HUES6 (cell line): ENCODE data around the gene NRP1.

Experiments
- H3K27ac ChIP-seq: 2 replicates; pipeline ENCODE4 v1.7.0; 2013; ENCODE audit warnings: low read depth, mild to moderate bottlenecking, low read length, inconsistent platforms
- H3K27me3 ChIP-seq: 2 replicates; pipeline ENCODE4 v1.6.1; 2013; ENCODE audit warnings: low read length; ENCODE audit not compliant: control insufficient read depth, insufficient read depth
- H3K36me3 ChIP-seq: 2 replicates; pipeline ENCODE4 v1.6.1; 2013; ENCODE audit warnings: low read length; ENCODE audit not compliant: control insufficient read depth, insufficient read depth
- H3K4me1 ChIP-seq: 2 replicates; pipeline ENCODE4 v1.6.1; 2013; ENCODE audit warnings: low read length; ENCODE audit not compliant: control insufficient read depth, insufficient read depth
- H3K4me3 ChIP-seq: 2 replicates; pipeline ENCODE4 v1.5.1; 2013; ENCODE audit warnings: low read depth, low read length
- H3K9ac ChIP-seq: one replicate; pipeline ENCODE4 v1.6.1; 2013; ENCODE audit warnings: mild to moderate bottlenecking, low read length
- H3K9me3 ChIP-seq: 2 replicates; pipeline ENCODE4 v1.6.1; 2013; ENCODE audit warnings: low read depth, low read length; ENCODE audit not compliant: control insufficient read depth, insufficient read depth

NRP1 gene

GRCh38 chr10:33212061-33212748, 122.3 kb downstream of the NRP1 start:
- Histone ChIP-seq H3K36me3 (no peaks in the 10 kb centered on the region; the same call in 1 of the 2 replicates), H3K4me1 (0 out of 2 replicates have a peak, but pooled peaks cover 5% of the 10 kb centered on the region), H3K4me3 (no peak overlapping the region), H3K9me3 (no peaks in the 10 kb centered on the region), H3K27me3 (no peaks in the 10 kb centered on the region), H3K9ac (no peak overlapping the region), H3K27ac (no peak overlapping the region)

- Histone ChIP-seq H3K27ac (no peak overlapping the region), H3K27me3 (no peaks in the 10 kb centered on the region), H3K36me3 (no peaks in the 10 kb centered on the region; the same call in 1 of the 2 replicates), H3K9ac (no peak overlapping the region), H3K9me3 (no peaks in the 10 kb centered on the region), H3K4me3 (no peak overlapping the region), H3K4me1 (0 out of 2 replicates have a peak, but pooled peaks cover 5% of the 10 kb centered on the region)
Observed at GRCh38 chr10:33211106-33211878, 123.2 kb downstream of the NRP1 start.

- Histone ChIP-seq H3K36me3 (no peaks in the 10 kb centered on the region; the same call in 1 of the 2 replicates), H3K9me3 (no peaks in the 10 kb centered on the region), H3K27ac (no peak overlapping the region), H3K27me3 (no peaks in the 10 kb centered on the region), H3K9ac (no peak overlapping the region), H3K4me1 (0 out of 2 replicates have a peak, but pooled peaks cover 5% of the 10 kb centered on the region), H3K4me3 (no peak overlapping the region)
Observed at GRCh38 chr10:33209802-33210201, 124.7 kb downstream of the NRP1 start.

GRCh38 chr10:33208166-33208565, 126.3 kb downstream of the NRP1 start:
- Histone ChIP-seq H3K36me3 (no peaks in the 10 kb centered on the region; the same call in 1 of the 2 replicates), H3K4me1 (0 out of 2 replicates have a peak, but pooled peaks cover 5% of the 10 kb centered on the region), H3K9me3 (no peaks in the 10 kb centered on the region), H3K4me3 (no peak overlapping the region), H3K27me3 (no peaks in the 10 kb centered on the region), H3K27ac (no peak overlapping the region), H3K9ac (no peak overlapping the region)

- H3K9me3 ChIP-seq = no peaks in the 10 kb centered on the region
- H3K4me3 ChIP-seq = no peak overlapping the region
- H3K27me3 ChIP-seq = no peaks in the 10 kb centered on the region
- H3K4me1 ChIP-seq = no peaks in the 10 kb centered on the region
- H3K36me3 ChIP-seq = no peaks in the 10 kb centered on the region; the same call in 1 of the 2 replicates
- H3K27ac ChIP-seq = no peak overlapping the region
- no peak overlapping the region for H3K9ac ChIP-seq
Observed at GRCh38 chr10:33204031-33204430, 130.4 kb downstream of the NRP1 start.

- H3K36me3 ChIP-seq = no peaks in the 10 kb centered on the region; the same call in 1 of the 2 replicates
- no peak overlapping the region for H3K4me3 ChIP-seq
- no peak overlapping the region for H3K9ac ChIP-seq
- no peaks in the 10 kb centered on the region for H3K9me3 ChIP-seq
- H3K27ac ChIP-seq = no peak overlapping the region
- H3K4me1 ChIP-seq = no peaks in the 10 kb centered on the region
- H3K27me3 ChIP-seq = no peaks in the 10 kb centered on the region
Observed at GRCh38 chr10:33201971-33202370, 132.5 kb downstream of the NRP1 start.

GRCh38 chr10:33201056-33201780, 133.2 kb downstream of the NRP1 start:
- H3K9me3 ChIP-seq = no peaks in the 10 kb centered on the region
- H3K27ac ChIP-seq = no peak overlapping the region
- no peaks in the 10 kb centered on the region; the same call in 1 of the 2 replicates for H3K36me3 ChIP-seq
- no peaks in the 10 kb centered on the region for H3K4me1 ChIP-seq
- no peak overlapping the region for H3K4me3 ChIP-seq
- no peaks in the 10 kb centered on the region for H3K27me3 ChIP-seq
- H3K9ac ChIP-seq = no peak overlapping the region

GRCh38 chr10:33199731-33200232, 134.7 kb downstream of the NRP1 start:
- no peak overlapping the region for H3K27ac ChIP-seq
- H3K4me1 ChIP-seq = no peaks in the 10 kb centered on the region
- no peak overlapping the region for H3K4me3 ChIP-seq
- H3K9me3 ChIP-seq = no peaks in the 10 kb centered on the region
- H3K36me3 ChIP-seq = no peaks in the 10 kb centered on the region; the same call in 1 of the 2 replicates
- no peaks in the 10 kb centered on the region for H3K27me3 ChIP-seq
- H3K9ac ChIP-seq = no peak overlapping the region

GRCh38 chr10:33198610-33199009, 135.9 kb downstream of the NRP1 start:
- H3K9me3 ChIP-seq = no peaks in the 10 kb centered on the region
- H3K27ac ChIP-seq = no peak overlapping the region
- no peak overlapping the region for H3K9ac ChIP-seq
- H3K4me1 ChIP-seq = peaks cover 3% of the 10 kb centered on the region; the same call in 1 of the 2 replicates
- H3K4me3 ChIP-seq = no peak overlapping the region
- H3K36me3 ChIP-seq = no peaks in the 10 kb centered on the region; the same call in 1 of the 2 replicates
- H3K27me3 ChIP-seq = no peaks in the 10 kb centered on the region

- no peak overlapping the region for H3K4me3 ChIP-seq
- no peaks in the 10 kb centered on the region for H3K9me3 ChIP-seq
- peaks cover 3% of the 10 kb centered on the region; the same call in 1 of the 2 replicates for H3K4me1 ChIP-seq
Observed at GRCh38 chr10:33196710-33197491, 137.6 kb downstream of the NRP1 start.

More at GRCh38 chr10:33196710-33197491, 137.6 kb downstream of the NRP1 start:
- H3K27me3 ChIP-seq = no peaks in the 10 kb centered on the region
- no peaks in the 10 kb centered on the region for H3K36me3 ChIP-seq
- H3K9ac ChIP-seq = no peak overlapping the region
- no peak overlapping the region for H3K27ac ChIP-seq
